OCI-M1 (cell line): ENCODE data around the gene ZDHHC5.
A peak's percentile ranks its signal among the peaks of the same experiment; 100 is the strongest.
"Not testable (repeated sequence)": the region's sequence is repeated elsewhere in the genome, so short reads cannot be mapped to it uniquely, and the experiment has no call there.

Experiments used
- DNase-seq: peaks from one replicate; lab custom pipeline; 2025; lab: John Stamatoyannopoulos, UW

The ZDHHC5 gene

GRCh38 chr11:57644748-57645688 lies 22.9 kb upstream of the ZDHHC5 start:
- peak; percentile 85 for DNase-seq

- no peak for DNase-seq
These were observed 22.2 kb upstream of the ZDHHC5 start for GRCh38 chr11:57645689-57646085.

GRCh38 chr11:57646194-57646798 lies 21.6 kb upstream of the ZDHHC5 start:
- DNase-seq: no peak

- no peak for DNase-seq
These were observed 21.1 kb upstream of the ZDHHC5 start for GRCh38 chr11:57646799-57647303.

GRCh38 chr11:57647372-57647771 lies 20.5 kb upstream of the ZDHHC5 start:
- DNase-seq: no peak

- peak; percentile 94 for DNase-seq
These were observed 19.7 kb upstream of the ZDHHC5 start for GRCh38 chr11:57647960-57648800.

- peak; percentile 53 for DNase-seq
These were observed 18.8 kb upstream of the ZDHHC5 start for GRCh38 chr11:57648801-57649735.

- DNase-seq: peak; percentile 76
These were observed 17.8 kb upstream of the ZDHHC5 start, which contains the start of gene YPEL4 for GRCh38 chr11:57649826-57650738. Gene YPEL4 (minus strand): TSS chr11:57649912. CDS start chr11:57647107, 2,805 bp downstream.

GRCh38 chr11:57650739-57651090 lies 17.2 kb upstream of the ZDHHC5 start:
- no peak for DNase-seq

- DNase-seq: no peak
These were observed 16.5 kb upstream of the ZDHHC5 start for GRCh38 chr11:57651408-57651807.

- not testable (repeated sequence) for DNase-seq
These were observed 15.7 kb upstream of the ZDHHC5 start for GRCh38 chr11:57652230-57652629.

- peak; percentile 70 for DNase-seq
These were observed 15.3 kb upstream of the ZDHHC5 start for GRCh38 chr11:57652662-57653061.

GRCh38 chr11:57653163-57653562 lies 14.8 kb upstream of the ZDHHC5 start:
- DNase-seq: peak; percentile 70

GRCh38 chr11:57656885-57657193 lies 11.1 kb upstream of the ZDHHC5 start:
- DNase-seq: no peak

GRCh38 chr11:57657194-57658022 lies 10.5 kb upstream of the ZDHHC5 start, which contains the start of gene CLP1:
Gene CLP1 (plus strand): TSS chr11:57657762. CDS start chr11:57659477, 1,715 bp downstream.
- DNase-seq: peak; percentile 99

GRCh38 chr11:57658023-57658361 lies 9.9 kb upstream of the ZDHHC5 start:
- DNase-seq: no peak

GRCh38 chr11:57659669-57660068 lies 8.2 kb upstream of the ZDHHC5 start:
- DNase-seq: no peak

- DNase-seq: peak; percentile 51
These were observed 5.0 kb upstream of the ZDHHC5 start for GRCh38 chr11:57662893-57663292.

- DNase-seq: no peak
These were observed 3.9 kb upstream of the ZDHHC5 start for GRCh38 chr11:57663975-57664374.
